ENCODE data around the gene KCNJ18. TPM values are rescaled to one million over a fixed set of nuclear protein-coding genes. Genes with fewer than 3 reads are reported as not detected.
"Not testable (repeated sequence)": the region's sequence is repeated elsewhere in the genome, so short reads cannot be mapped to it uniquely, and the experiment has no call there.

KCNJ18 gene
- total RNA-seq, 1 donor from 2014 or later = not detected

DNA sequence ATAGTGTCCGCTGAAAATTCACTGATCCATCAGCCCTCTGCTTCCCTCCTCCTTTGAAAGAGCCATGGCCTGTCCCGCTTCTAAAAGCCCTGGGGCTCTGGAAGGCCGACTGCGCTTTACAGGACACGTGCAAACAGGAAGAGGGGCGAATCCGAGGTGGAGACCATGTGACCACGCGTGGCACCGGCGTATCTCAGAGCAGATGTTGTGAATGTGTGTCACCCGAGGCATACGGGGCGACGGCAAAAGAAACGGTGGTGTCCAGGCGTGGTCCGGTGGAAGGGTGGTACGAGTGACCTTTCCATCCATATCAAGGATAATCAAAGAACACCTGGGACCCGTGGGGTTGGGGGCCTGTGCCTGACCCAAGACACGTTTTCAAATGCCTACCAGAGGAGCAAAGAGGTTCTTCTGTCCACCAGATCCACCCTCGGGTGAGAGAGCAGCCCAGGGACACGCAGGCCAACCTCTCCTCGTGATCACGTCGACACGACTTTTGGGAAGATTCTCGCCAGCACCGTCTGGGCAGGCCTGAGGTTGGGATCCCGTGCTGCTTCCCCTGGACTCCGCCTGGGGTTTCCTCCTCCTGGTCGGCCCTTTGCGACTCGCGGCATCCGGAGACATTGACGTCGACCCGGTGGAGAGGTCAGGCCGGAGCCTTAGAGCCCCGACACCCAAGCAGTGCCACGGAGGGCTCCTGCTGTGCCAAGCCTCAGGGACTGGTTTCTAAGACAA, 7.1 kb upstream of the KCNJ18 start:
- DNase-seq (ENCODE audit: low spot score) = not testable (repeated sequence)

DNA sequence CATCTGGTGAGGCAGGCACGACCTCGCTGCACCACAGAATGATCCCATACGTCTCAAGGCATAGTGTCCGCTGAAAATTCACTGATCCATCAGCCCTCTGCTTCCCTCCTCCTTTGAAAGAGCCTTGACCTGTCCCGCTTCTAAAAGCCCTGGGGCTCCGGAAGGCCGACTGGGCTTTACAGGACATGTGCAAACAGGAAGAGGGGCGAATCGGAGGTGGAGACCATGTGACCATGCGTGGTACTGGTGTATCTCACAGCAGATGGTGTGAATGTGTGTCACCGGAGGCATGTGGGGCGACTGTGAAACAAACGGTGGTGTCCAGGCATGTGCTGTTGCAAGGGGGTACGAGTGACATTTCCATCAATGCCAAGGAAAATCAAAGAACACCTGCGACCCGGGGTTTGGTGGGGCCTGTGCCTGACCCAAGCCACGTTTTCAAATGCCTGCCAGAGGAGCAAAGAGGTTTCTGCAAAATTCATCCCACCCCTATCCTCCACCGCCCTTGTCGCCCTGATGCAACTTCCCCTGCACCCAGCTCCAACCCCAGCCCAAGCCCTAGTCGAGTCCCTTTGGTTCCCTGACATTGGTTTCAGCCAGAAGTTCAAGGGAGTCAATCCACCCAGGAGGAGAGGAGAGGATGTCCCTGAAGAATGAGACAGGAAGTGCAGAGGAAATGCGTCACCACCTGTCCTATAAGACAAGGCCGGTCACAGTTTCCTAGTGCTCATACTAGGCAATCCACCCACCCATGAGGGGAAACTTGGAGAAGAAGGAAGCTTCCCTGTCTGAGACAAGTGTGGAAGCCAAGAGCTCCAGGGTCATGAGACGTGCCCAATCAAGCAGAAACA, 5.9 kb upstream of the KCNJ18 start:
- no peak for DNase-seq (ENCODE audit: low spot score)

DNA sequence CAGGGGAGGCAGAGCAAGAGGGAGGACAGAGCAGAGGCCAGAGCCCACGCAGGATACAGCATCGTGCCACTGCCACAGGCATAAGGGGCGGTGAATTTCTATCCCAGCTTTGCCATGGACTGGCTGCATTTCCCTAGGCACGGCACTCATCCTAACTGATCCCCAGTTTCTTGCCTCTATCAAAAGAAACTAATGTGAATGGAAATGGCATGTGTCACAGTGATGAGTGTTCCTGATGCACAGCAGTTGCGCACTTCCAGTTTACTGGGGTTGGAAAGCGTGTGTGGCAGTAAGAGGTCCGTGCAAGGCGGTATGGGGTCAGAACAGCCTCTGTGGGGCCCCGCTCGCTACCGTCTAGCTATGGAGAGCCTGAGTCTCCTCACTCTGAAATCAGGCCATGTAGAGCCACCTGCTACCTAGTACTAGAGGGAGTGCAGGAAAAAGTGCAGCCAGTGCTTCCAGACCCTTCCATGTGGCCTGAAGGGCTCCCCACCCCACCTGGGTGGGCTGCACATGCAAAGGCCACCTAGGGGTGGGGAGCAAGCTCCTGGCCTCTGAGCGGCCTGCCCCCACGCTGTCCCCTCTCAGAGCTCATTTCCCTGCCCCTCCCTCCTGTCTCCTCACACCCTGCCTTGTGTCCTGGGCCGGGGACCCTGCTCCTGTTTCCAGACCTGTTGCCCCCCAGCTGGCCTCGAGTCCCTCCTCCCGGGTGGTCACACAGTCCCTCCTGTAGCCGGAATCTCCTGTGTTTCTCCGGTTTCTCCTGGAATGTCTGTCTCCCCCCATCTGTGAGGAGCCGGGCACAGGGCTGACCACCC, 5.0 kb upstream of the KCNJ18 start:
- DNase-seq (ENCODE audit: low spot score) = no peak

DNA sequence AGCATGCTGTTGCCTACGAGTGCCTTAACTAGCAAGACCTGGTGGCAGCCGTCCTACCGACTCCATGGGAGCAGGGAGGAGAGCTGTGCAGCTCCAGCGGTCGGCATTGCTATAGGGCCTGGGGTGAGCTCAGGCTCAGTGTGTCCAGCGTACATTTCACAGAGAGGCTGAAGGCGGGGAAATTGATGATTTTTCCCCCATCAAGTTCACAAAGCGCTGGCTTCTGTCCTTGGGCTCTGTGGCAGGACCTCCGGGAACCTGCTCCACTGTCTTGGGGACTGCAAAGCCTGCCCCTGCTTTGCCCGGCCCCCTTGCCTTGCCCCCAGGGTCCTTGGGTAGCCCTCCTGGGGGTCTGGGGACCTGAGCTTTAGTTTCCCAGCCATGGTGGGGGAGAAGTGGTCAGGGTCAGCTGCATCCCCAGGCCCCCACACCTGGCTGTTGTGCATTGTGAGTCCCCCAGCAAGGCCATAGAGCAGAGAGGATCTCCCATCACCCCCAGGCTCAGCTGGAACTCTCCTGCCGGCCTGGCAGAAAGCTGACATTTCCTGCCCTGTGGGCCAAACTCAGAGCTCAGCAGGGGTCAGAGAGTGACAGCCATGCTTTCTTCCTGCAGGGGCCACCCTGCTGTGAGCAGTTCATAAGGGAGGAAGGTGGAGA, 3.9 kb upstream of the KCNJ18 start:
- no peak for DNase-seq (ENCODE audit: low spot score)

DNA sequence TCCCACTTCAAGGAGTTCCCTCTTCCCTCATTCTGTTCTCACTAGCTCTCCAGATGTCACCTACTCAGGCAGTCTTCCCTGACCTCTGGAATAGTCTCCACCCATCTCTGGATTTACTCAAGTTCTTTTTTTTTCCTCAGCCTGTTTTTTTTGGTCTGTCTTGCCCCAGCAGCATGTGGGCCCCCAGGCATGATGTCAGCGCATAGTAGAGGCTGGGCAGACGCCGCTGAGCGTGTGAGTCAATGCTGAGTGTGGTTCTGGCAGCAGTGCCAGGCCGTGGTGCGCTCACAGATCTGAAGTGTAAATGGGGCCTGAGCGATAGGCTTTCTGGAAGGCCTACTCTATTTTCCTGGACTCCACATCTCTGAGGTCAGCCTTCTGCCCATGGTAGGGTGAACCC, 2.7 kb upstream of the KCNJ18 start:
- DNase-seq (ENCODE audit: low spot score) = no peak

DNA sequence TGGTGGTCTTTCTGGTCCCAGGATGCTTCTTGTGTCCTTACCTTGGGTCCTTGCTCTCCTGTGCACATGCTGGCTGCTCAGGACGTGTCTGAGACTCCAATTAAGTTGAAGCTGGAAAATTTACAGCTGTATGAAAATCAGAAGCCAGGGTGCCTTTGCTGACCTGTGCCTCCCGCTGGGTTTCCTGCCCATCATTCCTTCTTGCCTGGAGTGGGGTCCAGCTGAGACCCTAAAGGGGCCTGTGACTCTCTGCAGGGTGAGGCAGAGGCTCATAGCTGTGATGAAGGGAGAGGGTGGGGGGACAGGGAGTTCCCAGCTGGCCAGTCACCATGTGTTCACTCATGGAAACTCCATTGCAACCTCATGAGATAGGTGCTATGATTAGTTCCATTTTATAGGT, 1.5 kb upstream of the KCNJ18 start:
- not testable (repeated sequence) for DNase-seq (ENCODE audit: low spot score)

DNA sequence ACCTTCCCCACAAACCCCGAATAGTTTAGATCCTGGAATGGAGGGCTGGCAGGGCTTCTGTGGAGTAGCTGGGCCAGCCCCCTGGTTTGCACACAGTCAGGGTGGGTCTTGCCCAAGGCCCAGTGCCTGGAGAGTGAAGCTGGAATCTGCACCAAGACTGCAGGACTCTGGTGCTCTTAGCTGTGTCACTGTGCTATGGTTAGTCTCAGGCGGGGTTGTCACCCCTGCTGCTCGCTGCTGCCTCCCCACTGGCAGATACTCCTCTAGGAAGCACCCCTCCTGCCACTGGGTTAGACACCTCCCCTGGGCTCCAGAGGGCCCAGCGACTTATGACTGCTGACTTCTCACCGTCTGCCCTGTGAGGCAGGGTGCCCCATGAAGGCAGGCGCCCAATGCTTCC, 842 bp upstream of the KCNJ18 start:
- DNase-seq (ENCODE audit: low spot score) = not testable (repeated sequence)

DNA sequence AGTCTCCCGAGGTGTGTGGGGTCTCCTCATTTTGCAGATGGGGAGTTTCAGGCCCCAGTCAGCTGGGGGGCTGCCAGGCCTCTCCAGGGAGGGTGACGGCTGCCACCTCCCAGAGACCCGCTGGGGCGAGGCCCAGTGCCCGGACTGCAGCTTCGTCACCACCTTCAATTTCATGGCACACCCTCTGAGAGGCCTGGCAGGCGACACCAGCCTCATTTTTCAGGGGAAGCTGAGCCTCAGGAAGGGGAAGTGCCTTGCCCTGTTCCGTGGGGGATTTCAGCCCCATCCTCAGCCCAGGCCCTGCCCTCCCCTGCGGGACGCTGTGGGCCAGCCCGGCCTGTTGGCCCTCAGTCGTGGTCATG, 362 bp downstream of the KCNJ18 start:
- not testable (repeated sequence) for DNase-seq (ENCODE audit: low spot score)

DNA sequence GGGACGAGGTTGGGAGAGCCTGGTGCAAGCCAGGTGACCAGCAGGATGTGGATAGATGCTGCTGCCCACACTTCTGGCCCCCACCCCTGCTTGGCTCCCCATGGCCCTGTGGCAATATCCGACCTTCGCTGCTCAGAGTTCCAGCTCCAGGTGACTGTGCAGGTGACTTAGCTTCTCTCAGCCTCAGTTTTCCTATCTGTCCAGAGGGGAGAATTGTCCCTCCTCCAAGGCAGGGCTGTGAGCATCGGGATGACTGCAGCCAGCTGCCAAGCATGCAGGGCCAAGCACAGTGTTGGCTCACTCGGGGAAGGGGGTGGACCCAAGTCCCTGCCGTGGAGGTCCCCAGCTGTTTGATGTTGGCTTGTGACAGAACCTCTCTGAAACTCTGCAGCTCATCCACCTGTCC, 1.1 kb downstream of the KCNJ18 start:
- DNase-seq (ENCODE audit: low spot score) = not testable (repeated sequence)

DNA sequence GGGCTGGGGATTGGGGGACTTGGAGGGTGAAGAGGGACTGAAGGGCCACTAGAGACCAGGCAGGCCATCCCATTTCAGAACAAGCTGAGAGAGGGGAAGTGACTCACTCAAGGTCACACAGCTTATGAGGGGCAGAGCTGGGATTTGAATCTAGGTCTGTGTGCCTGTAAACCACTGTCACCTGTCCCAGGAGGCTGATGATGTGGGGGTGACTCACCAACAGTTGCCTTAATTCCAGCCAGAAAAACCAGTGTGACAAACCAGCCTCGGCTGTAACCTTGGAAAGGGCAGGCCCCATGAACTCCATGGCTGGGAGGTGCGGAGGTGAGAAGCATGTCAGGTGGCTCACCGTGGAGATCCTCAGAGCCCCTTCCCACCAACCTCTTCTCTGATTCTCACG, 1.6 kb downstream of the KCNJ18 start:
- DNase-seq (ENCODE audit: low spot score) = not testable (repeated sequence)

DNA sequence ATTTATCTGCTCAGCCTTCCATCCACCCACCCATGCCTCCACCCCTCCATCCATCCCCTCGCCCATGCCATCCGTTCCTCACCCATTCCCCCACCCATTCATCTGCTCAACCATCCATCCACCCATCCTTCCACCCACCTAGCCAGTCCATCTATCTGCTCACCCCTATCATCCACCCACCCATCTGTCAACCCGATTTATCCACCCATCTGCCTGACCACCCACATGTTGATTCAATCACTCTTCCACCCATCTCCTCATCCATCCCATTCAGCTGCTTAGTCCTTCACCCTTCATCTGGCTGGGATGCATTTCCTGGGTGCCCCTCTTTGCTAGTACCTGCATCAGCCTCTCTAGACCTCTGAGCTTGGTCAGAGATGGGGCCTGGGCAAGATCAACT, 3.9 kb downstream of the KCNJ18 start:
- not testable (repeated sequence) for DNase-seq (ENCODE audit: low spot score)

DNA sequence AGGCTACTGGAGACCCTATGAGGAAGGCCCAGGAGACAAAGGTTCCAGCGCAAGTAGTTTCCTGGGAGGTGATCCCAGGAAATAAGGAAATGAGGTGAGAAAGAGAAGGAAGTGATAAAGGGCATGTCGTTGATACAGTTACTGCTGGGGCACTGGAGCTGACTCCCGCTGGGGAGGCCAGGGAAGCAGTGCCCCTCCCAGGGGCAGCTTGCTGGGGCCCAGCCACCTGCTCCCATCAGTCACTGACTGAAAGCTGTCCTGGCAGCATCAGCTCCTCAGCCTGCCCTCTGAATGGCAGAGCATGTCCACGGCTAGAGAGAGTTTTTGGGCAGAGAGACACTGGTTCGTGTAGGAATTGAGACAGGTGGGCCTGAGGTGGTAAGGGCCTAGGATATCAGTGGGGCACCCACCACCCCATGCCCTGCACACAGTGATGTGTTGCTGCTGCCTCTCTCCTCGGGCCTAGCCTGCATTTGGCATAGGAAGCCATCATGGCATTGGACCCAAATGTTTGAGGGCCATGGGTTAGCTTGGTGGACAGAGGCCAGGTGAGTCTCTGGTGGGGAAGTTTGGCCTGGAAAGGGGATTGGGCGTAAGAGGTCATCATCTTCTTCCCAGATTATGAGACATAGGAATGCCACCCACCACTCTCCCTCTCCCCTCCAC, 4.7 kb downstream of the KCNJ18 start:
- DNase-seq (ENCODE audit: low spot score) = not testable (repeated sequence)

DNA sequence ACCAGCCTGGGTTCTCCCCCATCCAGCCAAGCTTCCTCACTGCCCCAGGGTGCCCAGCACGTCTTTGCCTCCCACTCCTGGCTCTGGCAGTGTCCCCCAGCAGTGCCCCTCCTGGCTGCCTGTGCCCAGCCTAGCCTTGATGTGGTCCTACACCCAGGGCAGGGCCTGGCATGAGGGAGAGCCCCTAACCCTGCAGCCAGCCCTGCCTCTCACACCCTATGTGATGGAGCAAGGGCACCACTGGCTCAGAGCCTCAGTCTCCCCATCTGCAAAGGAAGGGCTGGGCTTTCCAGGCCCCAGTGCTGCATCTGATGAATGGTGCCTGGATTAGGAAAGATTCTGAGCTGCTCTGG, 5.2 kb downstream of the KCNJ18 start:
- DNase-seq (ENCODE audit: low spot score) = not testable (repeated sequence)

DNA sequence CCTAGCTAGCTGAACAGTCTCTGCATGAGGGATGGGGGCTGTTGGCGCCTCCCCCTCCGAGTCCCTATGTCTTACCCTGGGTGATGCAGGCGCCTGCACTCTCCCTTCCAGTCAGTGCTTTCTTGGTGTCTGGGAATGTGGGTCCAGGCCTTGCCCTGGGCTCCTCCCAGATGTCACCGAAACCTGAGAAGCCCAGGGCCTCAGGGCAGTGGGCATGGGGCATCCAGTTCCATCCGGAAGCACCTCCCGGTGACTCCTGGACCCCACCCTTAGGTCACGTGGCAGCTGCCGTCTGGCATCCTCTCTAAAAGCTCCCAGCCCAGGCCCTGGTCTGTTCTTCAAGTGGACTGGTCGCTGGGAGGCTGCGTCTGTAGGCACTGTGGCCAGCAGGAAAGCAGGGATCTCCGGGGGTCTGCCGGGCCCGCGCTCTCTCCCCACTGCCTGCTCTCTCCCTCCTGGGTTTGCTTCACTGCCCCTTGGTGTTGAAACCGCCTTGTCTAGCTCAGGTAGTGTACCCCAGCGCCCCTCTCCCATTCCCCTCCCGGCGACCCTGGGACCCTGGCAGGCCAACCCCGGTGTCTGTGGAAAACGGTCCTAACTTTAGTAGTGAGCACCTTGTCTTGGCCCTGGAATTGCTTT, 6.2 kb downstream of the KCNJ18 start:
- DNase-seq (ENCODE audit: low spot score) = not testable (repeated sequence)

DNA sequence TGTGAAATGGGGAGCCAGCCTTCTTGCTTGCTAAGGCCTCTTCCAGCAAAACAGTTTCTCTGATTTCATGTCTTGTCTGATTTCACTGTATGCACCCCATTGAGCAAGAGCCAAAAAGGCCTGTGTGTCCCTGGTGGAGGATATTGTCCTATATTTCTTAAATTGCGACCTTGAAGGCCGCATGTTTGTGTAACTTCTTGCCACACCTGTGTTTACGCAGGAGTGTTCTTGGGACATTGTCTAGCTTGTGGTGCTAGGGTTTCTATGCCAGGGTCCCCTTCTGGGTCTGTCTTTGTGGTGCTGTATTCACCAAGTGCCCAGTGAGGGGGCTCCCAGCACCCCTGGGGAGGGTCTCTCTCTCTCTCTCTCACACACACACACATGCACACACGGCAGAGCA, 6.8 kb downstream of the KCNJ18 start:
- not testable (repeated sequence) for DNase-seq (ENCODE audit: low spot score)

DNA sequence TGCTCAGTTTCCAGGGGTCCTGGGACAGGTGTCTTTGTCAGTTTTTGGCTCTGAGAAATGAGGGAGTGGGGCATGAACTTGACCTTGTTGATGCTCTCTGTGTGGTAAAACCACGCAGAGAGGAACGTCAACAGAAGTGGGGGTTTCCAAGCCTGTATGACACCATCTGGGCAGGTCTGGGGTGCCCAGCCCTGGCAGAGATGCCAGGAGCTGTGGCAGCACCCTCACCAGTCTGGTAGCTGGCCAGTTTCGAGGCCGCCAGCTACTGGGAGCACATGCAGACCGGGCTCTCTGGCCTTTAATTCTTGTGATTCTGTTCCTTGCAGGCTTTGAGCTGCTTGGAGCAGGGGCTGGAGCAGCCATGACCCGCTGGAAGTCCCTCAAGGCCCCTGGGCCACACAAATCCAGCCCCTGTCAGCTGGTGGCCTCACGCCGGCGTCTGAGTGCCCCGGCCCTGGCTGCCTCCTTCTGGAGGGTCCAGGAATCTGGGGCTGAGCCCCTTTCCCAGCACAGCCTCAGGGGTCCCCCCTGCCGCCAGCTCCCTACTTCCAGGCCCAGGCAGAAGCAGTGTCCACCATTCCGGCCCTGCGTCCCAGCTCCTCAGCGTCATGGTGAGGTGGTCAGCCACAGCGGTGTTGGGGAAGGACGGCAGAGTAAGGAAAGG, 7.4 kb downstream of the KCNJ18 start:
- not testable (repeated sequence) for DNase-seq (ENCODE audit: low spot score)

DNA sequence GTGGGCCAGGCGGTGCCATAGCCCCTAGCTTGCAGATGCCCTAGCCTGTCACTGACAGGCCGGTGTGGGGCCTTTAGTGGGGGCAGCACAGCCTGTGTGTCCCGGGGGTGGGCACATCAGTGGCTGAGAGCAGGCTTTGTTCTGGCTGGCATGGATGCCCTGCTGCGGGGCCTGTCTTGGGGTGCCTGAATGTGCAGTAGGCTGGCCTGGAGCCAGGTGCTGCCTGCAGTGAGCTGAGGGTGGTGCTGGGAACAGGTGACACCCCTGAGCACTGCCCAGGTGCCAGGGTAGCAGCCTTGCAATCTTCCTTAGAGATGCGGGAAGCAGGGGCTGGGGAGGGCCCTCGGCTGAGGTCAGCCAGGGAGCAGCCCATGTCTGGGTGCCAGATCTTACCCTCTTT, 8.8 kb downstream of the KCNJ18 start:
- not testable (repeated sequence) for DNase-seq (ENCODE audit: low spot score)

DNA sequence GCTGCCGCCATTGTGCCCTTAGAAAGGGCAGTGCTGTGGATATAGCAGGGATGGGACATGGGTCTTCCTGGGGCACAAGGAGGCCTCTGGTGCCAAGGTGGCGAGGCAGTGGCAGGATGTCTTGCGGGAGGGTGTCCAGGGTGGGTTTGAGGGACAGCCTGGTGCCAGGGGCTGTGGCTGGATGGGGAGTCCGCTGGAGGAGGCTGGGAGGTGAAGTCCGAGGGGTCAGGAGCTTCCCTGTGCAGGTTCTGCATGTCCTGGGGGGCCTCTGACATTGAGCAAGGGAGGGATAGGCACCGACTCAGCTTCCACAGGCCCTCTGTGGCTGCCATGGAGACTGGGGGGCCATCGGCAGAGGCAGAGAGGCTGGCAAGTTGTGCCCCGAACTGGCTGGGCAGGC, 9.7 kb downstream of the KCNJ18 start:
- DNase-seq (ENCODE audit: low spot score) = not testable (repeated sequence)

DNA sequence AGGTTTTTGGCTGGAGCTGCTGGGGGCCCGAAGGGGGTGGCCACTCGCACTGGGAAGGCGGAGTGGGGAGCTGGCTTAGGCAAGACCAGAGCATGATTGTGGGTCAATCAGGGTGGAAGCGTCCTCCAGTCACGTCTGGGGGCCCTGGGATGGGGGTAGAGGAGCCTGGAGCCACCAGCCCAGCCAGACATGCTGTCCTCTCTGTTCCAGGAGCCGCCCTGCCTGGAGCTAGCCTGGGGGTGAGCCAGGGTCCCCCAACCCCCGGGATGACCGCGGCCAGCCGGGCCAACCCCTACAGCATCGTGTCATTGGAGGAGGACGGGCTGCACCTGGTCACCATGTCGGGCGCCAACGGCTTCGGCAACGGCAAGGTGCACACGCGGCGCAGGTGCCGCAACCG, 10.2 kb downstream of the KCNJ18 start:
- DNase-seq (ENCODE audit: low spot score) = not testable (repeated sequence)
